ENCODE results near the gene AUP1. TPM values are rescaled to one million over a fixed set of nuclear protein-coding genes. Genes with fewer than 3 reads are reported as not detected.

The AUP1 gene
- total and polyA plus RNA-seq, 9 of the 15 experiments (the other 6 are each of a cell fraction or from before 2014, with no cell fraction given) = 70.7 to 245 (median 165) TPM

- Histone ChIP-seq H3K79me2 (ENCODE audit: control insufficient read depth, insufficient read depth, low read length) (peaks cover 16% of the 10 kb centered on the region; the same call in 2 of the 3 replicates), H3K27me3 (ENCODE audit: control insufficient read depth in 2 of 2, insufficient read depth in 2 of 2, low read length in 2 of 2) (no peaks in the 10 kb centered on the region), H3K9me3 (replicated peaks; ENCODE audit: control insufficient read depth, insufficient read depth, low read depth, low read length) (no peaks in the 10 kb centered on the region), H3K36me3 (ENCODE audit: control insufficient read depth, insufficient read depth, low read length) (peaks cover 7% of the 10 kb centered on the region; the same call in 1 of the 3 replicates), H2AFZ (ENCODE audit: low read depth, low read length) (no peak overlapping the region), H3K4me2 (ENCODE audit: insufficient read depth, low read length) (no peak overlapping the region), H3K4me3 (no peak overlapping the region), H3K9ac (ENCODE audit: insufficient read depth in 1 of 2, low read depth in 2 of 2, low read length in 2 of 2) (no peak overlapping the region), H3K9me1 (ENCODE audit: control insufficient read depth, insufficient read depth, low read length) (no peaks in the 10 kb centered on the region), H3K27ac (ENCODE audit: extremely low read depth, low read depth, low read length) (no peak overlapping the region), H4K20me1 (replicated peaks; ENCODE audit: control insufficient read depth, insufficient read depth, low read length) (no peaks in the 10 kb centered on the region), H3K4me1 (replicated peaks in 1 of 2; ENCODE audit: control insufficient read depth in 2 of 2, insufficient read depth in 2 of 2, low read length in 2 of 2) (peaks cover 25 to 66% of the 10 kb centered on the region in 2 experiments)
- DNase-seq (ENCODE audit: extremely low read depth in 1 of 4, low spot score in 3 of 4) (no peak), FAIRE-seq (peak; percentile 26), ATAC-seq (no peak)
- BruUV-seq (replicated peaks) = no TSS peak
- POLR2A ChIA-PET = interaction anchor here (0.5 to 1.5 kb wide), 3 partner anchors 9 to 148 kb away, joined by 3 to 4 read pairs (median 3); no protein-coding TSS in a partner anchor
- TF ChIP-seq TAF15 (IDR thresholded peaks at IDR 0.05; ENCODE audit: low read depth, low read length) = no peak
- TF ChIP-seq ETV1 (tag; conservative IDR thresholded peaks at IDR 0.05; ENCODE audit: low read depth) = no peak
- TF ChIP-seq KLF1 (tag; IDR thresholded peaks at IDR 0.05) = no peak
- TF ChIP-seq C11orf30 (IDR thresholded peaks at IDR 0.05; ENCODE audit: low read depth) = no peak
- no peak for TF ChIP-seq KAT2B (IDR thresholded peaks at IDR 0.05; ENCODE audit: low read depth, low read length)
- no peak for TF ChIP-seq EP300 (IDR thresholded peaks at IDR 0.05; ENCODE audit: low read length)
- TF ChIP-seq ZFP36 (IDR thresholded peaks at IDR 0.05; ENCODE audit: low read depth, low read length, partially characterized antibody) = no peak
- no peak for TF ChIP-seq KDM2B (CRISPR knock-in tag; IDR thresholded peaks at IDR 0.05)
- no peak for TF ChIP-seq GABPB1 (CRISPR knock-in tag; IDR thresholded peaks at IDR 0.05)
- TF ChIP-seq HMG20A (CRISPR knock-in tag; conservative IDR thresholded peaks at IDR 0.05) = no peak
- TF ChIP-seq BRD9 (IDR thresholded peaks at IDR 0.05; ENCODE audit: low read depth, partially characterized antibody) = no peak
- no peak for TF ChIP-seq TAF7 (tag; IDR thresholded peaks at IDR 0.05)
- TF ChIP-seq ZBTB9 (CRISPR knock-in tag; IDR thresholded peaks at IDR 0.05) = no peak
- intact Hi-C loops (cut with micrococcal nuclease) = no loop called here
- CTCF ChIA-PET (ENCODE audit: low intra/inter-chr PET ratio) = no interaction called here
- in situ Hi-C loops (cut with MboI) = no loop called here
Observed at GRCh38 chr2:74551530-74551929, 22.0 kb upstream of the AUP1 start.

Measured in K562 (cell line).